Measurements from ENCODE around the gene LGR6. TPM values are rescaled to one million over a fixed set of nuclear protein-coding genes. Genes with fewer than 3 reads are reported as not detected.

Gene LGR6
- total and polyA plus RNA-seq, 2 donors (not counting 1 experiment from before 2014, with no cell fraction given) = 0.28 TPM; not detected in 1

- no peak overlapping the region for H3K27ac Mint-ChIP-seq
These were observed 100.0 kb downstream of the LGR6 start for GRCh38 chr1:202293569-202293968.

GRCh38 chr1:202302166-202302565 lies 108.6 kb downstream of the LGR6 start:
- Histone ChIP-seq H3K4me3 (ENCODE audit: control extremely low read depth in 1 of 5, extremely low read depth in 1 of 5, insufficient read depth in 1 of 5, low read depth in 2 of 5, low read length in 4 of 5) (no peak overlapping the region), H3K79me2 (ENCODE audit: control insufficient read depth, insufficient read depth, low read length) (no peaks in the 10 kb centered on the region), H3K27me3 (replicated peaks in 1 of 4; ENCODE audit: control extremely low read depth in 1 of 4, control insufficient read depth in 3 of 4, insufficient read depth in 4 of 4, low read length in 3 of 4) (no peaks in the 10 kb centered on the region), H4K20me1 (ENCODE audit: control insufficient read depth, insufficient read depth, low read length, poor library complexity, severe bottlenecking) (no peaks in the 10 kb centered on the region), H3K4me2 (replicated peaks; ENCODE audit: low read depth, low read length, poor library complexity, severe bottlenecking) (no peak overlapping the region), H2AFZ (ENCODE audit: insufficient read depth, low read depth, low read length, poor library complexity, severe bottlenecking) (no peak overlapping the region), H3K9me3 (ENCODE audit: control extremely low read depth in 1 of 3, control insufficient read depth in 2 of 3, insufficient read depth in 1 of 3, low read length in 2 of 3) (no peaks in the 10 kb centered on the region), H3K36me3 (replicated peaks in 1 of 2; ENCODE audit: control extremely low read depth in 1 of 2, control insufficient read depth in 1 of 2, extremely low read depth in 1 of 2, insufficient read depth in 2 of 2, low read length in 1 of 2) (no peaks in the 10 kb centered on the region), H3K4me1 (ENCODE audit: control insufficient read depth in 2 of 2, insufficient read depth in 2 of 2, low read length in 2 of 2) (no peaks in the 10 kb centered on the region), H3K27ac (ENCODE audit: low read length in 2 of 2) (no peak overlapping the region), H3K9ac (ENCODE audit: low read length) (no peak overlapping the region)
- WGBS (ENCODE audit: insufficient coverage) = no CpG with 5 or more reads among the region's 9 CpGs
- H3K9me3 Mint-ChIP-seq (ENCODE audit: insufficient read depth) = no peaks in the 10 kb centered on the region
- DNase-seq (no peak), ATAC-seq (ENCODE audit: low read depth) (no peak)
- intact Hi-C loops (cut with micrococcal nuclease) = no loop called here
- ChIA-PET POLR2A (no interaction called here), CTCF (interaction anchor here (1.3 kb wide), 1 partner anchor 110 kb away, joined by 3 read pairs; no protein-coding TSS in a partner anchor)
- no peaks in the 10 kb centered on the region for H3K4me1 Mint-ChIP-seq
- no peak for TF ChIP-seq CTCF (IDR thresholded peaks at IDR 0.05)
- TF ChIP-seq EZH2 (IDR thresholded peaks at IDR 0.05; ENCODE audit: borderline replicate concordance, insufficient read depth, low read depth, low read length, poor library complexity, severe bottlenecking) = no peak
- H3K4me3 Mint-ChIP-seq = no peak overlapping the region
- H3K27me3 Mint-ChIP-seq = peaks cover 19% of the 10 kb centered on the region
- H3K27ac Mint-ChIP-seq = no peak overlapping the region

More at GRCh38 chr1:202293569-202293968, 100.0 kb downstream of the LGR6 start:
- ChIA-PET CTCF (no interaction called here), POLR2A (no interaction called here)
- DNase-seq = no peak
- H3K9me3 ChIP-seq (ENCODE audit: control extremely low read depth in 1 of 3, control insufficient read depth in 2 of 3, insufficient read depth in 1 of 3, low read length in 2 of 3) = no peaks in the 10 kb centered on the region
- no peak overlapping the region for H2AFZ ChIP-seq (ENCODE audit: insufficient read depth, low read depth, low read length, poor library complexity, severe bottlenecking)
- intact Hi-C loops (cut with micrococcal nuclease) = no loop called here
- H3K4me1 ChIP-seq (ENCODE audit: control insufficient read depth in 2 of 2, insufficient read depth in 2 of 2, low read length in 2 of 2) = no peaks in the 10 kb centered on the region
- H3K4me3 ChIP-seq (ENCODE audit: control extremely low read depth in 1 of 5, extremely low read depth in 1 of 5, insufficient read depth in 1 of 5, low read depth in 2 of 5, low read length in 4 of 5) = no peak overlapping the region
- Mint-ChIP-seq H3K9me3 (ENCODE audit: insufficient read depth) (no peaks in the 10 kb centered on the region), H3K4me1 (no peaks in the 10 kb centered on the region), H3K4me3 (no peak overlapping the region), H3K27me3 (peaks cover 19% of the 10 kb centered on the region)
- no peak for ATAC-seq (ENCODE audit: low read depth)
- no peak overlapping the region for H3K9ac ChIP-seq (ENCODE audit: low read length)
- WGBS (ENCODE audit: insufficient coverage) = 94% methylated on average over 4 of the region's 4 CpGs
- H3K27ac ChIP-seq (ENCODE audit: low read length in 2 of 2) = no peak overlapping the region
- no peaks in the 10 kb centered on the region for H3K79me2 ChIP-seq (ENCODE audit: control insufficient read depth, insufficient read depth, low read length)
- H3K36me3 ChIP-seq (replicated peaks in 1 of 2; ENCODE audit: control extremely low read depth in 1 of 2, control insufficient read depth in 1 of 2, extremely low read depth in 1 of 2, insufficient read depth in 2 of 2, low read length in 1 of 2) = no peaks in the 10 kb centered on the region
- H4K20me1 ChIP-seq (ENCODE audit: control insufficient read depth, insufficient read depth, low read length, poor library complexity, severe bottlenecking) = no peaks in the 10 kb centered on the region
- no peak overlapping the region for H3K4me2 ChIP-seq (replicated peaks; ENCODE audit: low read depth, low read length, poor library complexity, severe bottlenecking)
- TF ChIP-seq CTCF (IDR thresholded peaks at IDR 0.05) (no peak), EZH2 (IDR thresholded peaks at IDR 0.05; ENCODE audit: borderline replicate concordance, insufficient read depth, low read depth, low read length, poor library complexity, severe bottlenecking) (no peak)
- H3K27me3 ChIP-seq (replicated peaks in 1 of 4; ENCODE audit: control extremely low read depth in 1 of 4, control insufficient read depth in 3 of 4, insufficient read depth in 4 of 4, low read length in 3 of 4) = peaks cover 0 to 4% (median 2%) of the 10 kb centered on the region in 4 experiments
